Peyer's patch (tissue), 4 donors: Measurements from ENCODE around the gene C2CD4D. TPM values are rescaled to one million over a fixed set of nuclear protein-coding genes. Genes with fewer than 3 reads are reported as not detected.
"Not testable (repeated sequence)": the region's sequence is repeated elsewhere in the genome, so short reads cannot be mapped to it uniquely, and the experiment has no call there.

ENCODE experiments used
- DNase-seq, 3 donors: peaks; one replicate each; pipeline ENCODE4 v3.0.0-alpha.2; 2017 to 2019
- H3K27ac ChIP-seq, 4 donors: fragments of 200-600 bp; sonication (generic); one replicate each; pipeline ENCODE4 v1.5.1; 2016 to 2019
- H3K27me3 ChIP-seq, 2 donors: fragments of 200-600 bp; sonication (generic); one replicate each; pipeline ENCODE4 v1.5.1; 2019
- H3K36me3 ChIP-seq, 3 donors: fragments of 200-600 bp; sonication (generic); one replicate each; pipeline ENCODE4 v1.5.1; 2016 to 2019
- H3K4me1 ChIP-seq, 4 donors: fragments of 200-600 bp; sonication (generic); one replicate each; pipeline ENCODE4 v1.5.1; 2016 to 2019
- H3K4me3 ChIP-seq, 4 donors: fragments of 200-600 bp; sonication (generic); 1 replicate in 3 of 4; 2 replicates in 1 of 4; pipeline ENCODE4 v1.5.1; 2016 to 2019; ENCODE audit warnings: mild to moderate bottlenecking in 1 of 4
- H3K9me3 ChIP-seq, 4 donors: fragments of 200-600 bp; sonication (generic); one replicate each; pipeline ENCODE4 v1.5.1; 2016 to 2019; ENCODE audit warnings: mild to moderate bottlenecking in 1 of 4
- CTCF ChIP-seq, 6 experiments: fragments of 450-650 bp in 4 of 6; fragments of 200-600 bp in 2 of 6; sonication (generic) in 1 of 6; IDR thresholded peaks; one replicate each; pipeline ENCODE4 v1.5.1; 2017 to 2019; ENCODE audit warnings: antibody characterized with exemption in 6 of 6, mild to moderate bottlenecking in 3 of 6, moderate library complexity in 1 of 6
- POLR2A ChIP-seq, 2 donors: fragments of 450-650 bp; IDR thresholded peaks; one replicate each; pipeline ENCODE4 v1.5.1; 2017; ENCODE audit warnings: antibody characterized with exemption in 2 of 2, mild to moderate bottlenecking in 2 of 2, moderate library complexity in 2 of 2
- total RNA-seq, 4 donors: library from RNA; depleted of rRNA; stranded (reverse); fragments of >200 nt; gene quantifications; one replicate each; pipeline ENCODE4 v1.1.0, GENCODE V29; 2016

The C2CD4D gene
- total RNA-seq, 4 donors from 2014 or later, result 0.54 TPM; not detected in 3

- H3K27me3 ChIP-seq, result no peaks in the 10 kb centered on the region
- no peak for TF ChIP-seq POLR2A (IDR thresholded peaks at IDR 0.05)
- TF ChIP-seq CTCF (IDR thresholded peaks at IDR 0.05), result no peak
- DNase-seq, result no peak
Observed at GRCh38 chr1:151859891-151860293, 20.3 kb upstream of the C2CD4D start.

GRCh38 chr1:151858886-151859665 is 19.5 kb upstream of the C2CD4D start:
- TF ChIP-seq POLR2A (IDR thresholded peaks at IDR 0.05), result no peak
- no peak for TF ChIP-seq CTCF (IDR thresholded peaks at IDR 0.05)
- H3K4me1 ChIP-seq, result no peaks in the 10 kb centered on the region
- no peaks in the 10 kb centered on the region for H3K27me3 ChIP-seq
- H3K4me3 ChIP-seq, result no peak overlapping the region
- H3K9me3 ChIP-seq, result no peaks in the 10 kb centered on the region
- DNase-seq, result no peak
- H3K27ac ChIP-seq, result no peak overlapping the region
- H3K36me3 ChIP-seq, result no peaks in the 10 kb centered on the region

More at GRCh38 chr1:151859891-151860293, 20.3 kb upstream of the C2CD4D start:
- H3K27ac ChIP-seq, result no peak overlapping the region
- no peaks in the 10 kb centered on the region for H3K9me3 ChIP-seq
- H3K36me3 ChIP-seq, result no peaks in the 10 kb centered on the region
- no peak overlapping the region for H3K4me3 ChIP-seq
- H3K4me1 ChIP-seq, result no peaks in the 10 kb centered on the region

- H3K36me3 ChIP-seq, result no peaks in the 10 kb centered on the region
- no peaks in the 10 kb centered on the region for H3K27me3 ChIP-seq
- no peak for DNase-seq
- no peak overlapping the region for H3K4me3 ChIP-seq
- no peaks in the 10 kb centered on the region for H3K4me1 ChIP-seq
- no peaks in the 10 kb centered on the region for H3K9me3 ChIP-seq
- H3K27ac ChIP-seq, result no peak overlapping the region
- TF ChIP-seq POLR2A (IDR thresholded peaks at IDR 0.05) (no peak), CTCF (IDR thresholded peaks at IDR 0.05) (no peak)
Observed at GRCh38 chr1:151858030-151858746, 18.6 kb upstream of the C2CD4D start.

DNA sequence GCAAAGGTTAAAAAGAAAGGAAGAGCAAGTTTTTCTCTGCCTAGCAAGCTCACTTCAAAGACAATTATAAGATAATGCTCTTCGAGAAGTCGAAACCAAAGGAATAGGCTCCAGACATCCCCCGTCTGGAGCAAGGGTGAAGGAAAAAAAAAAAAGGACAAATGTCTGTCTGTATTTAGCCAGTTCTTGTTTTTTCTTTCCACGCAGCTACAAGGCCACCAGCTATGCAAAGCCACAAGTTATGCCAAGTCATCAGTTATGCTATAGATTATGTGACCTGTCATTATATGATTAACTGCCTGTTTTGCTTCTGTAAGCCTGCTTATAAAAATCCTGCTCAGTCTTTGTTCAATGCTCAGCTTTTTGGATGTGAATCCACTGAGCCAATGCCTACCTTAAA is 16.3 kb upstream of the C2CD4D start:
- DNase-seq, result no peak
- Histone ChIP-seq H3K4me3 (no peak overlapping the region), H3K36me3 (no peaks in the 10 kb centered on the region), H3K27me3 (no peaks in the 10 kb centered on the region), H3K4me1 (no peaks in the 10 kb centered on the region), H3K9me3 (no peaks in the 10 kb centered on the region), H3K27ac (no peak overlapping the region)
- TF ChIP-seq POLR2A (IDR thresholded peaks at IDR 0.05), result no peak
- no peak for TF ChIP-seq CTCF (IDR thresholded peaks at IDR 0.05)

DNA sequence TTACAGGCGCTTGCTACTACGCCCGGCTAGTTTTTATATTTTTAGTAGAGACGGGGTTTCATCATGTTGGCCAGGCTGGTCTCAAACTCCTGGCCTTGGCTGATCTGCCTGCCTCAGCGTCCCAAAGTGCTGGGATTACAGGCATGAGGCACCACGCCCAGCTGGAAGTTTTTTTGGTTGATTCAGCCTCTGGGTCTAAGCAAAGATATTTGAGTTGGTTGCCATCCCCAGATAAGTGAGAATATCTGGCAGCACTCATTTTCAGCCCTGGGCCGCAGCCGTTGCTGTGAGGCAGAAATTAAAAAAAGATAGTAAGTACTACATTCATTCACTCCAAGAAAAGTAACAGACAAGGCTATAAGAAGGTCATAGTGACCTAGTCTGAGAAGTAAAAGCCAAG is 15.9 kb upstream of the C2CD4D start:
- not testable (repeated sequence) for H3K27ac ChIP-seq, H3K9me3 ChIP-seq, H3K36me3 ChIP-seq, H3K27me3 ChIP-seq, H3K4me3 ChIP-seq, H3K4me1 ChIP-seq, DNase-seq

- H3K36me3 ChIP-seq, result no peaks in the 10 kb centered on the region
- TF ChIP-seq POLR2A (IDR thresholded peaks at IDR 0.05), result no peak
- TF ChIP-seq CTCF (IDR thresholded peaks at IDR 0.05), result no peak
Observed at GRCh38 chr1:151854658-151855057, 15.0 kb upstream of the C2CD4D start.

More at GRCh38 chr1:151854658-151855057, 15.0 kb upstream of the C2CD4D start:
- H3K27me3 ChIP-seq, result no peaks in the 10 kb centered on the region
- H3K4me1 ChIP-seq, result no peaks in the 10 kb centered on the region
- no peak for DNase-seq
- no peak overlapping the region for H3K4me3 ChIP-seq
- no peak overlapping the region for H3K27ac ChIP-seq
- H3K9me3 ChIP-seq, result no peaks in the 10 kb centered on the region
